SU-DHL-6 (cell line): ENCODE measurements around the gene ATP6V1B1.

Experiments
- H2AFZ ChIP-seq: fragments of 200-600 bp; sonication (generic); 2 replicates; pipeline ENCODE4 v1.6.1; 2014; ENCODE audit warnings: low read depth, mild to moderate bottlenecking, moderate library complexity, mixed read lengths, antibody characterized with exemption, low read length; ENCODE audit not compliant: severe bottlenecking
- H3F3A ChIP-seq: fragments of 200-600 bp; shearing (Covaris generic); 2 replicates; pipeline ENCODE4 v1.6.0; 2016; ENCODE audit warnings: antibody characterized with exemption, mild to moderate bottlenecking; ENCODE audit not compliant: insufficient read depth
- H3K27ac ChIP-seq: fragments of 200-600 bp; sonication (generic); 2 replicates; pipeline ENCODE4 v1.5.1; 2016; ENCODE audit warnings: low read depth, mild to moderate bottlenecking, low read length, moderate library complexity, mixed read lengths
- H3K27me3 ChIP-seq: fragments of 200-600 bp; sonication (generic), shearing (Covaris generic); 2 replicates; pipeline ENCODE4 v1.6.0; 2014; ENCODE audit warnings: mild to moderate bottlenecking, low read length
- H3K36me3 ChIP-seq: fragments of 200-600 bp; sonication (generic); 2 replicates; pipeline ENCODE4 v1.6.1; 2014; ENCODE audit warnings: mild to moderate bottlenecking, low read length, mixed read lengths
- H3K4me2 ChIP-seq: fragments of 300-600, 200-600 bp; shearing (Covaris generic), sonication (generic); 2 replicates; pipeline ENCODE4 v1.6.0; 2014; ENCODE audit warnings: low read length, low read depth, mild to moderate bottlenecking; ENCODE audit not compliant: poor library complexity, severe bottlenecking
- H3K4me3 ChIP-seq: fragments of 200-600 bp; sonication (generic); 2 replicates; pipeline ENCODE4 v1.5.1; 2014; ENCODE audit warnings: antibody characterized with exemption, low read length, mild to moderate bottlenecking, mixed read lengths; ENCODE audit not compliant: insufficient read depth, poor library complexity, severe bottlenecking
- H3K79me2 ChIP-seq: fragments of 200-600 bp; sonication (generic); 2 replicates; pipeline ENCODE4 v1.6.1; 2014; ENCODE audit warnings: mild to moderate bottlenecking, low read length, moderate library complexity; ENCODE audit not compliant: insufficient read depth
- H3K9ac ChIP-seq: fragments of 200-600 bp; sonication (generic); 2 replicates; pipeline ENCODE4 v1.7.0; 2014; ENCODE audit warnings: mild to moderate bottlenecking, low read length
- H3K9me2 ChIP-seq: fragments of 200-600 bp; sonication (generic); replicated peaks from 2 replicates; pipeline ENCODE4 v1.6.1; 2014; ENCODE audit warnings: low read length; ENCODE audit not compliant: insufficient read depth
- H3K9me3 ChIP-seq: fragments of 200-600 bp; sonication (generic); 2 replicates; pipeline ENCODE4 v1.6.1; 2014; ENCODE audit warnings: low read length, mixed read lengths; ENCODE audit not compliant: insufficient read depth
- H4K20me1 ChIP-seq: fragments of 200-600 bp; sonication (generic); 2 replicates; pipeline ENCODE4 v1.6.1; 2014; ENCODE audit warnings: low read depth, mild to moderate bottlenecking, antibody characterized with exemption, low read length, moderate library complexity, mixed read lengths
- EZH2phosphoT487 ChIP-seq: fragments of 200-600 bp; sonication (generic), shearing (Covaris generic); conservative IDR thresholded peaks from 2 replicates; pipeline ENCODE4 v1.6.1; 2018; ENCODE audit warnings: mild to moderate bottlenecking, antibody characterized with exemption, low read length, moderate library complexity, mixed read lengths
- TF ChIP-seq, protein P1 (sequence below): fragments of 200-600 bp; sonication (generic); IDR thresholded peaks from one replicate; pipeline ENCODE4 v1.5.1; 2017; ENCODE audit warnings: antibody characterized with exemption, mild to moderate bottlenecking, low read length, moderate library complexity; ENCODE audit not compliant: insufficient read depth, poor library complexity, severe bottlenecking

ATP6V1B1 gene

DNA sequence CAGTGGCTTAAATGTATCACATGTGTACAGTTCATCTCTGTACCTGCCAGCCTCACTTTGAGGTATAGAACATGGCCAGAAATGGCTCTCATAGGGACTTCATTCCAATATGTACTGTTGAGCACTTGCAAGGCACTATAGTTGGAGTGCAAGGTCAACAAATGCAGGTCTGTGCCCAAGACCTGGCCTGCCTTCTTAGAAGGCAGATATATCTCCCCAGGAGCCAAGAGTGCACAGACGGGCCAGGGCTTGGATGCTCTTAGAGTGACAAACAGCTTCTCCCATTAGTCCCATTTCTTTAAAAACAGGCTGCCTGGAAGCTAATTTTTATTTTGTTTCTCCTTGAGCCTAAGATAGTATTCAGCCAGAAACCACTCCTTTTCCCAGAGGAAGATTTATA is 51.7 kb downstream of the ATP6V1B1 start:
- H3K4me2 ChIP-seq = no peak overlapping the region
- peaks cover 4% of the 10 kb centered on the region; the same call in 1 of the 2 replicates for H3K79me2 ChIP-seq
- no peak for TF ChIP-seq EZH2phosphoT487
- TF ChIP-seq, protein P1, sequence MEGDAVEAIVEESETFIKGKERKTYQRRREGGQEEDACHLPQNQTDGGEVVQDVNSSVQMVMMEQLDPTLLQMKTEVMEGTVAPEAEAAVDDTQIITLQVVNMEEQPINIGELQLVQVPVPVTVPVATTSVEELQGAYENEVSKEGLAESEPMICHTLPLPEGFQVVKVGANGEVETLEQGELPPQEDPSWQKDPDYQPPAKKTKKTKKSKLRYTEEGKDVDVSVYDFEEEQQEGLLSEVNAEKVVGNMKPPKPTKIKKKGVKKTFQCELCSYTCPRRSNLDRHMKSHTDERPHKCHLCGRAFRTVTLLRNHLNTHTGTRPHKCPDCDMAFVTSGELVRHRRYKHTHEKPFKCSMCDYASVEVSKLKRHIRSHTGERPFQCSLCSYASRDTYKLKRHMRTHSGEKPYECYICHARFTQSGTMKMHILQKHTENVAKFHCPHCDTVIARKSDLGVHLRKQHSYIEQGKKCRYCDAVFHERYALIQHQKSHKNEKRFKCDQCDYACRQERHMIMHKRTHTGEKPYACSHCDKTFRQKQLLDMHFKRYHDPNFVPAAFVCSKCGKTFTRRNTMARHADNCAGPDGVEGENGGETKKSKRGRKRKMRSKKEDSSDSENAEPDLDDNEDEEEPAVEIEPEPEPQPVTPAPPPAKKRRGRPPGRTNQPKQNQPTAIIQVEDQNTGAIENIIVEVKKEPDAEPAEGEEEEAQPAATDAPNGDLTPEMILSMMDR = no peak
- H3K4me3 ChIP-seq = no peak overlapping the region
- H3K9me2 ChIP-seq = no peaks in the 10 kb centered on the region
- H3K36me3 ChIP-seq = no peaks in the 10 kb centered on the region
- no peaks in the 10 kb centered on the region for H4K20me1 ChIP-seq
- no peaks in the 10 kb centered on the region for H3K9me3 ChIP-seq
- no peaks in the 10 kb centered on the region for H3K27me3 ChIP-seq
- H3K9ac ChIP-seq = no peak overlapping the region
- no peak overlapping the region for H3K27ac ChIP-seq
- H3F3A ChIP-seq = no peaks in the 10 kb centered on the region
- H2AFZ ChIP-seq = no peak overlapping the region

DNA sequence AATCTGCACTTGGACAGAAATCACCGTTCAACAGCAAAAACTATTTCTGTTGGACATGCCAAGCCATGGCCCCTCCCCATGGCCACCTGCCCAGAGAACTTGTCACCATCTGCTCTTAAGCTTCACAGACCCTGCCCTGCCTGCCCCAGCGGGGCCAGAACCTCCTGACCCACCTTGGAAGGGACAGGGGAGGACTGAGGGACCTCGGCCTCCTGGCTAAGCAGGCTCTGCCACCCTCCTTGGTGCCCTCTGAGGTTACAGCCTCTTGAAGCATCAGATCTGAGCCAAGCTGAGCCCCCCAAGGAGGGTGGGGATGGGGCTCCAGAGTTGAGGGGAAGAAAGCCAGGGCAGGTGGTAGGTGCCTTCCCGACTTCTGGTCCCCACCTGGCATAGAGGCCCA is 52.5 kb downstream of the ATP6V1B1 start:
- no peak for TF ChIP-seq EZH2phosphoT487
- TF ChIP-seq, protein P1 = no peak

DNA sequence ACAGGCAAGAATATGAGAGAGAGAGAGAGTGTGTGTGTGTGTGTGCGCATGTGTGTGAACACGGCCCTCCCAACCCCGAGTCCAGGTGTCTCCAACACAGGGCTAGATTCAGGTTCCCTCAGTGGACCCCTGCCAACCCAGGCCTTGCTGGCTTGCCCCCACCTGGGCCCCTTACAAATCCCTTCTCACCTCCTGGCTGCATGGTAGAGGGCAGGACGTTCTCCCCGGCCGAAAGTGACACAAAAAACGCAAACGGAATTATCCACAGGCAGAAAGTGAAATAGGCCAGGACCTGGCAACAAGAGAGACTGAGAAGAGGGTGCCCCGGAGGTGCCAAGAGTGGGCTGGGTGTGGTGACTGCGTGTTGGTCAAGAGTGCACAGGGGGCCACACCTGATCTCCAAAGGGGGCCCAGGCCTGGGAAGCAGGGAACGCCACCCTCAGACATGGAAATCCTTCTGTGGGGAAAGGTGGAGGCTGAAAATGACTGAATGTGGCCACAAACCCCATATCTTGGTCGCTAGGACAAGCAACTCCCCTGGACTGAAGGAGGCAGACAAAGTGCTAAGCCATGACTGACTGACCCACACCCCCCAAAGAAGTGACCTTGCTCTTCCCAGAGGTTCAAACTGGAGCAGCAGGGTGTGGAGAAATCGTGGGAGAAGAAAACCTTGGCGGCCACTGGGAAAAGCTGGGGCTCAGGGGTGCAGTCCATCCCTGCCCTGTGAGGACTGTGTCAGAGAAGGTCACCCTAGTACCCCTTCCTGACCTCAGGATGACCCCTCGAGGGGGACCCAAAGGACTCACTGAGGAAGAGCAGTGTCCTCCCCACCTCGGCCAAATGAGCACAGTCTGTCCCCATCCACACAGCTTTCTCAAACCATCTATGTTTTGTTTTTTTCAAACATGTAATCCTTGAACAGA is 53.3 kb downstream of the ATP6V1B1 start:
- H3K27ac ChIP-seq = no peak overlapping the region
- H3K9ac ChIP-seq = no peak overlapping the region
- H4K20me1 ChIP-seq = no peaks in the 10 kb centered on the region; the same call in 1 of the 2 replicates
- no peak overlapping the region for H2AFZ ChIP-seq
- no peaks in the 10 kb centered on the region for H3F3A ChIP-seq
- no peaks in the 10 kb centered on the region for H3K36me3 ChIP-seq
- H3K4me3 ChIP-seq = no peak overlapping the region
- H3K9me2 ChIP-seq = no peaks in the 10 kb centered on the region
- peaks cover 20% of the 10 kb centered on the region for H3K79me2 ChIP-seq
- H3K27me3 ChIP-seq = no peaks in the 10 kb centered on the region
- no peak for TF ChIP-seq EZH2phosphoT487
- TF ChIP-seq, protein P1 = no peak
- H3K9me3 ChIP-seq = no peaks in the 10 kb centered on the region
- no peak overlapping the region for H3K4me2 ChIP-seq

More for the DNA sequence above, 52.5 kb downstream of the ATP6V1B1 start:
- no peak overlapping the region for H3K4me3 ChIP-seq
- no peaks in the 10 kb centered on the region; the same call in 1 of the 2 replicates for H4K20me1 ChIP-seq
- no peak overlapping the region for H3K27ac ChIP-seq
- H3K9me3 ChIP-seq = no peaks in the 10 kb centered on the region
- no peak overlapping the region for H2AFZ ChIP-seq
- no peaks in the 10 kb centered on the region for H3K36me3 ChIP-seq
- no peaks in the 10 kb centered on the region for H3F3A ChIP-seq
- H3K79me2 ChIP-seq = peaks cover 11% of the 10 kb centered on the region
- H3K9me2 ChIP-seq = no peaks in the 10 kb centered on the region
- no peak overlapping the region for H3K4me2 ChIP-seq
- H3K27me3 ChIP-seq = no peaks in the 10 kb centered on the region
- no peak overlapping the region for H3K9ac ChIP-seq
